H1 (cell line): ENCODE results near the gene SOX12.

ENCODE experiments used
- BCL11A ChIP-seq, 2 experiments: IDR thresholded peaks; one replicate each; pipeline ENCODE4 v1.6.1; 2011; ENCODE audit warnings: low read depth in 2 of 2, low read length in 2 of 2, mild to moderate bottlenecking in 2 of 2
- BRCA1 ChIP-seq: IDR thresholded peaks from 2 replicates; pipeline ENCODE4 v1.6.1; 2012; ENCODE audit warnings: low read depth, low read length, improper control_type of control experiment
- CEBPB ChIP-seq: IDR thresholded peaks from 2 replicates; pipeline ENCODE4 v1.6.1; 2012; ENCODE audit warnings: low read depth, low read length
- CHD2 ChIP-seq: IDR thresholded peaks from 2 replicates; pipeline ENCODE4 v1.6.1; 2012; ENCODE audit warnings: low read length, improper control_type of control experiment
- CTCF ChIP-seq, 3 experiments: IDR thresholded peaks; 1 replicate in 2 of 3; 2 replicates in 1 of 3; pipeline versions ENCODE4 v1.5.1 to v1.6.1; 2011; ENCODE audit warnings: low read length in 3 of 3, mild to moderate bottlenecking in 3 of 3, inconsistent platforms in 2 of 3, low read depth in 1 of 3, moderate library complexity in 1 of 3; ENCODE audit not compliant: insufficient read depth in 1 of 3; ENCODE audit errors: control extremely low read depth in 1 of 3
- E2F6 ChIP-seq: IDR thresholded peaks from 2 replicates; pipeline ENCODE4 v1.6.1; 2012; ENCODE audit warnings: inconsistent platforms
- EZH2 ChIP-seq: fragments of 200-600 bp; sonication (generic); IDR thresholded peaks from 2 replicates; pipeline ENCODE4 v1.7.1; 2012; ENCODE audit warnings: low read depth, mild to moderate bottlenecking, moderate library complexity, low read length, inconsistent platforms; ENCODE audit not compliant: severe bottlenecking
- MAX ChIP-seq: IDR thresholded peaks from 2 replicates; pipeline ENCODE4 v1.6.1; 2012; ENCODE audit warnings: inconsistent platforms
- POLR2A ChIP-seq, 2 experiments: IDR thresholded peaks; 1 replicate in 1 of 2; 2 replicates in 1 of 2; pipeline ENCODE4 v1.6.1; 2011; ENCODE audit warnings: low read depth in 2 of 2, low read length in 2 of 2, mild to moderate bottlenecking in 2 of 2; ENCODE audit errors: control extremely low read depth in 1 of 2
- POLR2AphosphoS5 ChIP-seq: IDR thresholded peaks from 2 replicates; pipeline ENCODE4 v1.6.1; 2011; ENCODE audit warnings: low read depth, low read length
- POU5F1 ChIP-seq: IDR thresholded peaks from 2 replicates; pipeline ENCODE4 v1.6.1; 2011; ENCODE audit warnings: low read depth, mild to moderate bottlenecking, low read length, moderate library complexity
- USF2 ChIP-seq: IDR thresholded peaks from 2 replicates; pipeline ENCODE4 v1.6.1; 2011; ENCODE audit warnings: low read length, improper control_type of control experiment
- YY1 ChIP-seq: IDR thresholded peaks from 2 replicates; pipeline ENCODE4 v1.6.1; 2011; ENCODE audit warnings: low read depth, mild to moderate bottlenecking, low read length

- no peak for TF ChIP-seq BRCA1
- TF ChIP-seq CEBPB = peak; percentile 90
- no peak for TF ChIP-seq BCL11A (IDR thresholded peaks at IDR 0.05; ENCODE audit: low read depth in 2 of 2, low read length in 2 of 2)
- TF ChIP-seq CTCF (IDR thresholded peaks at IDR 0.05; ENCODE audit: control extremely low read depth in 1 of 3, insufficient read depth in 1 of 3, low read depth in 1 of 3, low read length in 3 of 3) = peak in 2 of 3 experiments; percentile 4 to 18; a peak in 2 of 4 replicates
- TF ChIP-seq USF2 = no peak
- TF ChIP-seq MAX = peak; percentile 91
- TF ChIP-seq POU5F1 = no peak
- TF ChIP-seq E2F6 = peak; percentile 91
- TF ChIP-seq YY1 = peak; percentile 94
- TF ChIP-seq POLR2AphosphoS5 = peak; percentile 75
- no peak for TF ChIP-seq EZH2
- TF ChIP-seq CHD2 = peak; percentile 67
- peak; percentile 71 to 77; a peak in 2 of 3 replicates for TF ChIP-seq POLR2A (IDR thresholded peaks at IDR 0.05; ENCODE audit: control extremely low read depth in 1 of 2, low read depth in 2 of 2, low read length in 2 of 2)
These were observed 28.0 kb upstream of the SOX12 start, which contains the start of gene ZCCHC3 for GRCh38 chr20:297098-297924.
